Astrocyte (in vitro differentiated cells and primary cell): ENCODE results near the gene PLEKHG5.

Source experiments
- EZH2 ChIP-seq: IDR thresholded peaks from 2 replicates; pipeline ENCODE4 v1.6.1; 2012; ENCODE audit warnings: mild to moderate bottlenecking, low read length, inconsistent platforms; ENCODE audit not compliant: insufficient read depth
- TF ChIP-seq, protein P1 (sequence below): IDR thresholded peaks from 2 replicates; pipeline ENCODE4 v1.5.1; 2011; ENCODE audit warnings: low read depth, mild to moderate bottlenecking, inconsistent platforms, low read length, moderate library complexity; ENCODE audit not compliant: insufficient read depth

DNA sequence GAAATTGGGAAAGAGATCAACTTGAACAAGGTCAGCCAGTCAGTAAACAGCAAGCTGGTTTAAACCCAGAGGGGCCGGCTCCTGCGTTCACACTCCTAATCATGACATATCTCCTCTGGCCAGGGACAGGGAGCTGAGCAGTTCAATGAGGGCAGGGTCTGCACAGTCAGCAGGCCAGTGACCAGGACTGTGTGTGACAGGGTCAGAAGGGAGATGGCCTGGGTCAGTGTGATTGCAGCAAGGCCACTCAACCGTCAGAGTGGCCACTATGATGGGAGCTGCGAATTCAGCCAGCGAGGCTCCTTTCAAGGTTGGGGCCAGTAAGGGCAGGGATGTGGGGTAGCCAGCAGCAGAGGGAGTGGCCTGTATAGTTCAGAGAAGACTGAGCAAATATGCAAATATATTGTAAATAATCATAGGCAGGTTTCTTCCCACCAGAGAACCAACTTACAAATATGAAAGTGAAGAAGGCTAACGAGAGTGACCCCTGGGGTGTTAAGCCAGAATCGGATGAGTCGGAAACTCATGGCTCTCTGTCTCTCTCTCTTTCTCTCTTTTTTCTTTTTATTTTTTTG is 42.9 kb upstream of the PLEKHG5 start:
- TF ChIP-seq, protein P1, sequence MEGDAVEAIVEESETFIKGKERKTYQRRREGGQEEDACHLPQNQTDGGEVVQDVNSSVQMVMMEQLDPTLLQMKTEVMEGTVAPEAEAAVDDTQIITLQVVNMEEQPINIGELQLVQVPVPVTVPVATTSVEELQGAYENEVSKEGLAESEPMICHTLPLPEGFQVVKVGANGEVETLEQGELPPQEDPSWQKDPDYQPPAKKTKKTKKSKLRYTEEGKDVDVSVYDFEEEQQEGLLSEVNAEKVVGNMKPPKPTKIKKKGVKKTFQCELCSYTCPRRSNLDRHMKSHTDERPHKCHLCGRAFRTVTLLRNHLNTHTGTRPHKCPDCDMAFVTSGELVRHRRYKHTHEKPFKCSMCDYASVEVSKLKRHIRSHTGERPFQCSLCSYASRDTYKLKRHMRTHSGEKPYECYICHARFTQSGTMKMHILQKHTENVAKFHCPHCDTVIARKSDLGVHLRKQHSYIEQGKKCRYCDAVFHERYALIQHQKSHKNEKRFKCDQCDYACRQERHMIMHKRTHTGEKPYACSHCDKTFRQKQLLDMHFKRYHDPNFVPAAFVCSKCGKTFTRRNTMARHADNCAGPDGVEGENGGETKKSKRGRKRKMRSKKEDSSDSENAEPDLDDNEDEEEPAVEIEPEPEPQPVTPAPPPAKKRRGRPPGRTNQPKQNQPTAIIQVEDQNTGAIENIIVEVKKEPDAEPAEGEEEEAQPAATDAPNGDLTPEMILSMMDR, result no peak
- no peak for TF ChIP-seq EZH2
